ENCODE data around the gene RP9.

The RP9 gene

GRCh38 chr7:33065981-33066380 is 43.2 kb downstream of the RP9 start:
- H3K4me2 ChIP-seq (ENCODE audit: insufficient read depth, low read length) = no peak overlapping the region
- no peak overlapping the region for H3K9ac ChIP-seq (ENCODE audit: low read depth, low read length)
- no peak overlapping the region for H3K4me3 ChIP-seq (ENCODE audit: low read depth in 1 of 2, low read length in 2 of 2)
- DNase-seq (no peak), ATAC-seq (ENCODE audit: insufficient read depth, low read depth) (no peak)
- H3K27me3 ChIP-seq (ENCODE audit: insufficient read depth, low read length, poor library complexity) = no peaks in the 10 kb centered on the region
- H3K79me2 ChIP-seq (ENCODE audit: insufficient read depth, low read length) = peaks cover 17% of the 10 kb centered on the region
- H3K4me1 ChIP-seq (ENCODE audit: insufficient read depth, low read length) = peaks cover 19% of the 10 kb centered on the region
- TF ChIP-seq CTCF (IDR thresholded peaks at IDR 0.05; ENCODE audit: borderline replicate concordance, extremely low read depth, low read length, poor library complexity, severe bottlenecking) = no peak
- TF ChIP-seq EZH2 (IDR thresholded peaks at IDR 0.05; ENCODE audit: borderline replicate concordance, low read depth, low read length, severe bottlenecking) = no peak
- peaks cover 9% of the 10 kb centered on the region; the same call in 1 of the 2 replicates for H4K20me1 ChIP-seq (ENCODE audit: insufficient read depth, low read length)
- H3K27ac ChIP-seq (ENCODE audit: low read length) = no peak overlapping the region
- H3K9me3 ChIP-seq (ENCODE audit: insufficient read depth, low read length, severe bottlenecking) = peaks cover 14% of the 10 kb centered on the region
- no peaks in the 10 kb centered on the region; the same call in 1 of the 2 replicates for H3K36me3 ChIP-seq (ENCODE audit: insufficient read depth, low read length)
- H2AFZ ChIP-seq (ENCODE audit: low read depth, low read length) = no peak overlapping the region

- TF ChIP-seq EZH2 (IDR thresholded peaks at IDR 0.05; ENCODE audit: borderline replicate concordance, low read depth, low read length, severe bottlenecking) (no peak), CTCF (IDR thresholded peaks at IDR 0.05; ENCODE audit: borderline replicate concordance, extremely low read depth, low read length, poor library complexity, severe bottlenecking) (no peak)
- Histone ChIP-seq H3K27me3 (ENCODE audit: insufficient read depth, low read length, poor library complexity) (no peaks in the 10 kb centered on the region), H3K36me3 (ENCODE audit: insufficient read depth, low read length) (peaks cover 12% of the 10 kb centered on the region), H3K4me1 (ENCODE audit: insufficient read depth, low read length) (peaks cover 40% of the 10 kb centered on the region), H2AFZ (ENCODE audit: low read depth, low read length) (peak overlapping the region; percentile 81), H3K79me2 (ENCODE audit: insufficient read depth, low read length) (peaks cover 48% of the 10 kb centered on the region), H3K9me3 (ENCODE audit: insufficient read depth, low read length, severe bottlenecking) (peaks cover 4% of the 10 kb centered on the region), H3K27ac (ENCODE audit: low read length) (peak overlapping the region; percentile 90), H3K4me3 (ENCODE audit: low read depth in 1 of 2, low read length in 2 of 2) (peak overlapping the region; percentile 69 to 95), H4K20me1 (ENCODE audit: insufficient read depth, low read length) (peaks cover 33% of the 10 kb centered on the region), H3K9ac (ENCODE audit: low read depth, low read length) (peak overlapping the region; percentile 91), H3K4me2 (ENCODE audit: insufficient read depth, low read length) (peak overlapping the region; percentile 67)
- DNase-seq = peak; percentile 93
- ATAC-seq (ENCODE audit: insufficient read depth, low read depth) = peak; percentile 95
Observed at GRCh38 chr7:33062782-33063443, 46.3 kb downstream of the RP9 start.

- peaks cover 12% of the 10 kb centered on the region for H3K36me3 ChIP-seq (ENCODE audit: insufficient read depth, low read length)
- ATAC-seq (ENCODE audit: insufficient read depth, low read depth) (peak; percentile 8), DNase-seq (peak; percentile 50)
- peak within 1 kb of the TSS; percentile 90 for H3K27ac ChIP-seq (ENCODE audit: low read length)
- peaks cover 55% of the 10 kb centered on the region for H3K79me2 ChIP-seq (ENCODE audit: insufficient read depth, low read length)
- no peak for TF ChIP-seq CTCF (IDR thresholded peaks at IDR 0.05; ENCODE audit: borderline replicate concordance, extremely low read depth, low read length, poor library complexity, severe bottlenecking)
- TF ChIP-seq EZH2 (IDR thresholded peaks at IDR 0.05; ENCODE audit: borderline replicate concordance, low read depth, low read length, severe bottlenecking) = no peak
- H3K4me1 ChIP-seq (ENCODE audit: insufficient read depth, low read length) = peaks cover 42% of the 10 kb centered on the region
- peak within 1 kb of the TSS; percentile 81 for H2AFZ ChIP-seq (ENCODE audit: low read depth, low read length)
- peaks cover 39% of the 10 kb centered on the region for H4K20me1 ChIP-seq (ENCODE audit: insufficient read depth, low read length)
- H3K9me3 ChIP-seq (ENCODE audit: insufficient read depth, low read length, severe bottlenecking) = peaks cover 4% of the 10 kb centered on the region
- peak within 1 kb of the TSS; percentile 69 to 95 for H3K4me3 ChIP-seq (ENCODE audit: low read depth in 1 of 2, low read length in 2 of 2)
- peak within 1 kb of the TSS; percentile 67 for H3K4me2 ChIP-seq (ENCODE audit: insufficient read depth, low read length)
- peak within 1 kb of the TSS; percentile 91 for H3K9ac ChIP-seq (ENCODE audit: low read depth, low read length)
- H3K27me3 ChIP-seq (ENCODE audit: insufficient read depth, low read length, poor library complexity) = no peaks in the 10 kb centered on the region
Observed at GRCh38 chr7:33062023-33062781, 47.0 kb downstream of the RP9 start, which contains the start of gene NT5C3A. NT5C3A (minus strand) TSS chr7:33062776; CDS start chr7:33062705, 71 bp downstream.
